GM21619 (cell line): ENCODE measurements around the gene PAK1.

Experiments used
- ATAC-seq: cut with Tn5 transposase; IDR thresholded peaks from one replicate; pipeline ENCODE4 v1.9.1; 2021; ENCODE audit not compliant: unreplicated experiment

Gene PAK1

GRCh38 chr11:77375107-77375506 is 98.8 kb downstream of the PAK1 start:
- no peak for ATAC-seq

GRCh38 chr11:77374611-77375031 is 99.3 kb downstream of the PAK1 start:
- ATAC-seq = no peak

- ATAC-seq = no peak
Measured at GRCh38 chr11:77374108-77374507, 99.8 kb downstream of the PAK1 start.

- no peak for ATAC-seq
Measured at GRCh38 chr11:77372726-77373125, 101.2 kb downstream of the PAK1 start.

GRCh38 chr11:77371646-77372045 is 102.2 kb downstream of the PAK1 start:
- no peak for ATAC-seq

GRCh38 chr11:77370217-77370616 is 103.7 kb downstream of the PAK1 start:
- no peak for ATAC-seq

GRCh38 chr11:77361184-77361583 is 112.7 kb downstream of the PAK1 start:
- ATAC-seq = no peak

- no peak for ATAC-seq
Measured at GRCh38 chr11:77359481-77359880, 114.4 kb downstream of the PAK1 start.

GRCh38 chr11:77353131-77353530 is 120.8 kb downstream of the PAK1 start:
- no peak for ATAC-seq

GRCh38 chr11:77351281-77351886 is 122.5 kb downstream of the PAK1 start:
- no peak for ATAC-seq

GRCh38 chr11:77347948-77348347 is 125.9 kb downstream of the PAK1 start:
- no peak for ATAC-seq

- ATAC-seq = no peak
Measured at GRCh38 chr11:77346906-77347603, 126.8 kb downstream of the PAK1 start.

GRCh38 chr11:77345621-77346020 is 128.3 kb downstream of the PAK1 start:
- no peak for ATAC-seq

- ATAC-seq = no peak
Measured at GRCh38 chr11:77340501-77340900, 133.4 kb downstream of the PAK1 start.

- ATAC-seq = no peak
Measured at GRCh38 chr11:77332259-77332658, 141.6 kb downstream of the PAK1 start.

GRCh38 chr11:77325159-77325558 is 148.7 kb downstream of the PAK1 start:
- ATAC-seq = no peak

- no peak for ATAC-seq
Measured at GRCh38 chr11:77324508-77324907, 149.4 kb downstream of the PAK1 start.

GRCh38 chr11:77322926-77323590 is 150.8 kb downstream of the PAK1 start:
- no peak for ATAC-seq

- ATAC-seq = no peak
Measured at GRCh38 chr11:77322506-77322905, 151.4 kb downstream of the PAK1 start.

- no peak for ATAC-seq
Measured at GRCh38 chr11:77320351-77320750, 153.5 kb downstream of the PAK1 start.

GRCh38 chr11:77318600-77318999 is 155.3 kb downstream of the PAK1 start:
- ATAC-seq = no peak

GRCh38 chr11:77316733-77317342 is 157.1 kb downstream of the PAK1 start:
- no peak for ATAC-seq
